HG02885 (cell line): ENCODE measurements around the gene ITGA11.
"Not testable (repeated sequence)": the region's sequence is repeated elsewhere in the genome, so short reads cannot be mapped to it uniquely, and the experiment has no call there.

ENCODE experiments used
- ATAC-seq: cut with Tn5 transposase; IDR thresholded peaks from one replicate; pipeline ENCODE4 v1.9.1; 2021; ENCODE audit warnings: mild to moderate bottlenecking; ENCODE audit not compliant: unreplicated experiment, poor library complexity

The ITGA11 gene

DNA sequence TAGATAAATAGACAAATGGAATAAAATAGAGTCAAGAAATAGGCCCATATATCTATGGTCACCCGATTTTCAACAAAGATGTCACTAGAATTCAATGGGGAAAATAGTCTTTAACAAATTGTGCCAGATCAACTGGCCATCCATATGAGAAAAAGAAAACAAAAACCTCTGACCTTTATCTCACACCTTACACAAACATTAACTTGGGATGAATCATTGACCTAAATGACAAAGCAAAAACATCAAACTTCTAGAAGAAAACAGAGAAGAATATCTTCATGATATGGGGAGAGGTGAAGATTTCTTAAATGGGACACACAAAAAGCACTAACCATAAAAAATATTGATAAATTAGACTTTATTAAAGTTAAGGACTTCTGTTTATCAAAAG, 31.9 kb downstream of the ITGA11 start:
- ATAC-seq: no peak

DNA sequence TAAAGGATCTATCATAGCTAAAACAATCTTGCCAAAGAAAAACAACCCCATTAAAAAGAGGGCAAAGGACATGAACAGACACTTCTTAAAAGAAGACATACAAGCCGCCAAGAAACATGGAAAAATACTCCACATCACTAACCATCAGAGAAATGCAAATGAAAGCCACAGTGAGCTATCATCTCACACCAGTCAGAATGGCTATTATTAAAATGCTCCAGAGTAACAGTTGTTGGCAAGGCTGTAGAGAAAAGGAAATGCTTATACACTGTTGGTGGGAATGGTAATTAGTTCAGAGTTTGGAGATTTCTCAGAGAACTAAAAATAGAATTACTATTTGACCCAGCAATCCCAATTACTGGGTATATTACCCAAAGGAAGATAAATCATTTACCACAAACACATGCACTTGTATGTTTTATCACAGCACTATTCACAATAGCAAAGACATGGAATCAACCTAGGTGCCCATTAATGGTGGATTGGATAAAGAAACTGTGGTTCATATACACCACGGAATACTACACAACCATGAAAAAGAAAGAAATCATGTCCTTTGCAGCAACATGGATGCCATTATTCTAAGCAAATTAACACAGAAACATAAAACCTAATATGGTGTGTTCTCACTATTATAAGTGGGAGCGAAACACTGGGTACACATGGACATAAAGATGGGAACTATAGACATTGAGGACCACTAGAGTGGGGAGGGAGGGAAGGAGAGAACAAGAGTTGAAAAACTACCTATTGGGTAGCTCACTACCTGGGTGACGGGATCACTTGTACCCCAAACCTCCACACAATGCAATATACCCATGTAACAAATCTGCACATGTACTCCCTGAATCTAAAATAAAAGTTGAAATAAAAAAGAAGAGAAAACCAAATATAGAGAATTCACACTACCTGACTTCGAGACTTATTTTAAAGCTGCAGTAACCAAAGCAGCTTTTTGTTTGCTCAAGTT, 32.6 kb downstream of the ITGA11 start:
- no peak for ATAC-seq

DNA sequence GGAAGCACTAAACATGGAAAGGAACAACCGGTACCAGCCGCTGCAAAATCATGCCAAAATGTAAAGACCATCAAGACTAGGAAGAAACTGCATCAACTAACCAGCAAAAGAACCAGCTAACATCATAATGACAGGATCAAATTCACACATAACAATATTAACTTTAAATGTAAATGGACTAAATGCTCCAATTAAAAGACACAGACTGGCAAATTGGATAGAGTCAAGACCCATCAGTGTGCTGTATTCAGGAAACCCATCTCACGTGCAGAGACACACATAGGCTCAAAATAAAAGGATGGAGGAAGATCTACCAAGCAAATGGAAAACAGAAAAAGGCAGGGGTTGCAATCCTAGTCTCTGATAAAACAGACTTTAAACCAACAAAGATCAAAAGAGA, 34.0 kb downstream of the ITGA11 start:
- not testable (repeated sequence) for ATAC-seq

- ATAC-seq: no peak
These were observed 35.9 kb downstream of the ITGA11 start for GRCh38 chr15:68396068-68396467.

DNA sequence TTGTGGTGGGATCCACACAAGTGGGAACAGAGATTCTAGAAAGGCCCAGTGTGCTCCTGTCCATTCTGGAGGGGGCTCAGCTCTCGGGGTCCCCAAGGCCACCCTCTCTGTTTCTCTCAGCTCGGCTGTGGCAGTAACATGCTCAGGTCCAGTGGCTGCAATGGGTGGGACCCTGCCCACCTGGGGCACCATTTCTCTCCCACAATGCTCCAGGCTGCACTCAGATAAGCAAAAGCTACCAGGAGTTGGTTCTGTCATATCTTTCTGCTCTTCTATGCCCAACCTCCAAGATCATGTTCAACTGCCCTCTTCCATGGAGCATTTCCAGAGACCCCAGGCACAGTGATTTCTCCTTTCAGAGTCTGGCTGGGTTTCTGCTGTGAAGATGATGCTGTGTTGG, 40.8 kb downstream of the ITGA11 start:
- ATAC-seq: no peak

DNA sequence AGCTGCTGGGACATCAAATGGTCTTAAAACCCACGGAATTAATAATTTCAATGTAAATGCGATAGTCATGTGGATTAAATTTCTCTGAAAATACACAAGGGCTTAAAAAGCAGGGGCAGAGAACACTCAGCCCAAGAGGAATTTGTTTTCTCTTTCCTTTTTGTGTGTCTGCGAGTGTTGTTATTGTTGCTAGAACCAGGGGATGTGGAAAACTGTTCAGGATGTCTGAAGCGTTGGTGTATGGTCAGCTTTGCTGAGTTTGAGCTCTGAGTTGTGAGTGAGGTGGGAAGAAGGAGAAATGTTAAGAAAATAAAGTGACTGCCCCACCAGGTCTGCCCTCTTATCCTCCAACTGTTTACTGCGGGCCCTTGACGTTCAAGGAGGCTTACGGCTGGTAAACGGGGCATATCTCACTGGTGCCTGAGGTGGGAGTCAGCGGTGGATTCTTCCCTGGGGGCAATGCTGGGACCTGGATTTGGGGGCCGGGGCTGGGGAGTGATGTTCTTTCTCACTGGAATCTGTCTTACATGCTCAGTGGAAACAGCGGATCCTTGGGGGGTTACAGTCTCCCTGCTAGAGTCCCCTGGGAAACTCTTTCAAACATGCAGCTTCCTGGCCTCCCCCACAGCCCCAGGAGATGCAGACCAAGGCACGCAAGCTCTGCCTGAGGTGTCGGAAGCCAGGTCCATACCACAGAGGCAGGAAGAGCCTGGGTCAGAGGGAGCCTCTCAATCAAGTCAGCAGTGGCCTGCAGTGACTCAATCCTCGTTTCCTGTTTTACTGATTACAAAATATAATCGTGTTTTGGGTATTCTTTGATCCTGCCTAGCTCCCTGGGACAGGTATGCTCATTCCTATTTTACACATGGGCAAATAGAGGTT, 41.8 kb downstream of the ITGA11 start:
- ATAC-seq: no peak

GRCh38 chr15:68389041-68389930, 42.7 kb downstream of the ITGA11 start:
- ATAC-seq: no peak

GRCh38 chr15:68387381-68388143, 44.4 kb downstream of the ITGA11 start:
- ATAC-seq: no peak

DNA sequence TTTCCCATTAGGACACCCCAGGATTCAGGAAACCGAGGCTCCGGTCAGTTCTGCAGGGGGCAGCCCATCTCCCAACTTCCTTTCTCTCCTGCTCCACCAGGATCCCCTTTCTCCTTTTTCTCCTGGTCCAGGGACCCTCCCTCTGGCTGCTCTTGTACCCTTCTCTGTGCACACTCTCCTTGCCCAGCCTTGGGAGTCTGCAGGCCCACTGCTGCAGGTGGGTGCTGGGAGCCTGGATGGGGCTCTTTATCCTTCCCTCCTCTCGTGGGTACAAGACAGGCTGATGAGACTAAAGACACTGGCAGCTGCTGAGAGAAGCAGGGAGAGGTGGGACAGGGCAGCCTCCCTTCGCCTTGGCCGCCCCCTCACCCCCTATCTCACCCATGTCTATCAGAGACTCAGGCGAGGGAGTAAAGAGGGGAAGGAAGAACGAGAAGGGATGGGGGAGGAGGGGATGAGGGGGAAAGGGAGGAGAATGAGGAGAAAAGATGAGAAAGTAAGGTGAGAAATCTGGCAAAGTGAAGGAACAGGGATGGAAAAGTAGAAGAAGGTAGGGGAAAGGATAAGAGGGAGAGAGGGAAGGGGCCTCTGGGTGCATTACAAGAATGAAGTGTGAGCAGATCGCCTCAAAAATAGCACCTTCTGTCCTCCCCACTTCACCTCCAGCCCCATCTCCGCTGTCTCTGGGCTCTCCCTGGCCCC, 45.2 kb downstream of the ITGA11 start:
- no peak for ATAC-seq

DNA sequence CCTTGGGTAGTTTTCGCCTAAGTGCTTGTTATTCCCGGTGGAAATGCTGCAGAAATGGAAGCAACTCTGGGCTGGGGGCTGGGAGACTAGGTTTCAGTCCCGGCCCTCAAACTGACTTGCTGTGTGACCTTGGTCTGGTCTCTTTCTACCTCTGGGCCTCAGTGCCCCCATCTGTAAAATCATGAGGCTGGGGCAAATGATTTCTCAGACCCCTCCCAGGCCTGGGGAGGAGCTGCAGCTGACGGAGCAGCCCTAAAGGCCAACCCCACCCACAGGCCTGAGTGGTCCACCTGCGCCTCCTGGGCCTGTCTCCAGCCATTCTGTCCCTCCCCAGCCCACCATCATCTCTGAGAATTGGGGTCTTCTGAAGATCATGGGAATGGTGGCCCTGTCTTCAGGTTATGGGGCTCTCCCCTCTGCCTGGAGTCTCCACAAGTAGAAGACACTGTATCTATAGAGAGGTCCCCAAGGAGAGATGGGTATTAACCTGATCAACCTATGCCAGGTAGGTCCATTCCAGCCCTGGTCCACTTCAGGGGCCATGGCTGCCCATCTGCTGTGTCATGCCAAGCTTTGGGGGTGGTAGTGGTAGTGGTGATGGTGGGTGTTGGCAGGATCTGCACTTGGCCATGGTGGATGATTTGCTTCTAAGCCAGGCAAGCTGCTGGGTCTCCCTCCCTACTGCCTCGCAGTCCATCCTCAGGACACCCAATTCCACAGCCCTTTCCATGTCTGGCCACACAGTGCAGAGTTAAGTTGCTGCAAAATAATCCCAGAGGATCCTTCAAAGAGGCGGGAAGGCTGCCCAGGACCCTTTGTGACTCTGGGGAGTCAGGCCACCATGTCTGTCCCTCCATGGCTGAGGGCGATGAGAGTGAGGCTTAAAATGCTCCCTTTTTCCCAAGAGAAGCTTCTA, 46.0 kb downstream of the ITGA11 start:
- ATAC-seq: no peak

DNA sequence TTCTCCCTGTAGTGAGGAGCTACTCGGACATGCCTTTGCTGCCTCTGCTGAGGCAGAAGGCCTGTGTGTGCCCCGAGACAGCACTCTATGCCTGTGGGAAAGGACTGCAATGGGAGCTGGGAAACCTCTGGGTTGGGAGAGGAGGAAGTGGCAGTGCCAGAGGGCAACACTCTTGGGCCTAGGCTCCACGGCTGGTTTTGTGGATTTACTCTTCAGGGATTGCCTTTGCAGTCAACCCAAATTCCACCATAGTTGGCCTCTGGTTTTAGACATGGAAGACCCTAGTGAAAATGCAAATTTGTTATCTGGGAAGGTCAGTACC, 46.8 kb downstream of the ITGA11 start:
- no peak for ATAC-seq

DNA sequence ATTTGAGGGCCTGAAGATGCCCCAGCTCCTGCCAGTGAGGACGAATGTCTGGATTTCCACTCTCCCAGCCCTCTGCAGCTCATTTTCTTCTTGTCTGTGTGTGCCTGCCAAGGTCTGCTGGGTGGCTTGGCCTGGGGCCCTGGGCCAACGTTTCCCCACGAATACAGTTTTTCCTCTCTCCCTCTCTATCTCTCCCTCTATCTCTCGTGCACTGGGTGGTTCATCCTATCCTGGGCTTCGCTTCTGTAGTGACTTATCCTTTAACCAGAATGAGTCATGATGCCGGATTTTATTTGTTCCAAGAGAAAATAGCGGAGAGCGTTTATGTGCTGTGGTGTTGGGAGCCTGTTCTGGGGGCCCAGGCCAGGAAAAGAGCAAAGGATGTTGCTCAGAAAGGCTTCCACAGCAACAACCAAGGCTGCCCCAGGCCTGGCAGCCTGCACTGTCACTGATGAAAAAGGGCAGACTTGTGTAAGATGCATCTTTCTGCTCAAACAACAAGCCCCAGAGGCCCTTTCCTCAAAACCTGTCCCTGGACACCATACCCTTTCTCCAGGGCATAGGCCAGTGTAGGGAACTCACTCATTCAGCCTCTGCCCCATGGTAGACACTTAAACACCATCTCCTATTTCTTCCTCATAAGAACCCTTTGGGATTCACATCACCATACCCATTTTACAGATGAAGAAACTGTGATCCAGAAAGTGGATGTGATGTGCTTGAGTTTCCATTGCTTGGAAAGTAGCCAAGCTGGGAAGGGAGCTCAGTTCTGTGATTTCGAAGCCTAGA, 47.3 kb downstream of the ITGA11 start:
- ATAC-seq: no peak

DNA sequence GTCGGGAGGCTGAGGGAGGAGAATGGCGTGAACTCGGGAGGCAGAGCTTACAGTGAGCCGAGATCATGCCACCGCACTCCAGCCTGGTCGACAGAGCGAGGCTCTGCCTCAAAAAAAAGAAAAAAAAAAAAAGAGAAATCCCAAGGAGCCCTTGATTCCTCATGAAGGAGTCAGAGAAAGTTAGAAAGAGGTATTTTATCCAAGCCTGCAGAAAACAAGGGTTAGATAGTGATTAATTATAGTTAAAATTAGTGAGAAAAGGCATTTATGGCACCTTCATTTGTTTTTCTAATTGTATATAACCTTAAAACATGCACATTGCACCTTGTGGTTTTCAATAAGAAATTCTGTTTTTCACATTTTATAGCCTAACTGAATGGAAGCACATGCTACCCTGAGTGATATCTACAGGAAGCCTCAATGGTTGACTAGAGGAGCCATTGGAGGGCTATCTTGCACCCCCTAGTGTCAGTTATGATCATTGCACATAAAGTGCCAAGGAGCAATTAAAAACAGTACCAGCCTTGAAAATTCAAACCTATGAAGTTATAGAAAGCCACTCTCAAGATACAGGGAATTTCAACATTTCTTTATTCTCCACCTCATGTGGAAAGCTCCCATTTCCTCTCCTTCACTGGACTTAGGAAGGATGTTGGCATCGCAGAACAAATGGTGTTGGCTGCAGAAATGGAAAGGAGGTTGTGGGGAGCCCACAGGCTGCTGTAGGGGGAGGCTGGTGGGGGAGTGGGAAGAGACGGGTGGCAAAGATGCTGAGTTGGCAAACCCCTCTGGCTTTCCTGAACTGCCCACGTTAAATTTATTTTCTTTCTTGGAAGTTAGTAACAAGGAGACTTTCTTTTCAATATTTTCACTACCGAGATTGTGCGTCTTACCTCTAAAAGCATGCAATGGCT, 48.5 kb downstream of the ITGA11 start:
- ATAC-seq: no peak

- no peak for ATAC-seq
These were observed 49.5 kb downstream of the ITGA11 start for GRCh38 chr15:68382286-68383007.

GRCh38 chr15:68380456-68380855, 51.5 kb downstream of the ITGA11 start:
- ATAC-seq: no peak
